ENCODE measurements around the gene GLRX3.
"Not testable (repeated sequence)": the region's sequence is repeated elsewhere in the genome, so short reads cannot be mapped to it uniquely, and the experiment has no call there.

GLRX3 gene

GRCh38 chr10:130201043-130201380, 64.8 kb downstream of the GLRX3 start:
- no peak for TF ChIP-seq ZNF274 (IDR thresholded peaks at IDR 0.05; ENCODE audit: low read depth, low read length)
- no peak for TF ChIP-seq SUZ12 (IDR thresholded peaks at IDR 0.05; ENCODE audit: extremely low read depth, insufficient read depth, insufficient read length)
- TF ChIP-seq YY1 (IDR thresholded peaks at IDR 0.05; ENCODE audit: insufficient read depth, insufficient read length) = no peak
- H3K36me3 ChIP-seq (ENCODE audit: insufficient read depth, insufficient read length, low read length) = peaks cover 5% of the 10 kb centered on the region
- H3K4me3 ChIP-seq (ENCODE audit: insufficient read length, low read depth) = no peak overlapping the region
- DNase-seq (ENCODE audit: low read depth, low spot score) = no peak
- no peak overlapping the region for H3K9ac ChIP-seq (ENCODE audit: insufficient read length, low read depth)
- no peaks in the 10 kb centered on the region for H3K9me3 ChIP-seq (ENCODE audit: insufficient read depth, low read length)
- no peaks in the 10 kb centered on the region for H3K4me1 ChIP-seq (ENCODE audit: insufficient read depth, insufficient read length)
- H3K27me3 ChIP-seq (ENCODE audit: insufficient read depth, insufficient read length) = no peaks in the 10 kb centered on the region

- H3K9ac ChIP-seq (ENCODE audit: insufficient read length, low read depth); DNase-seq (ENCODE audit: low read depth, low spot score); H3K4me3 ChIP-seq (ENCODE audit: insufficient read length, low read depth): not testable (repeated sequence)
Observed at GRCh38 chr10:130202150-130202549, 66.0 kb downstream of the GLRX3 start.

GRCh38 chr10:130202984-130203621, 66.9 kb downstream of the GLRX3 start:
- H3K4me3 ChIP-seq (ENCODE audit: insufficient read length, low read depth) = no peak overlapping the region
- no peak overlapping the region for H3K9ac ChIP-seq (ENCODE audit: insufficient read length, low read depth)
- no peaks in the 10 kb centered on the region for H3K4me1 ChIP-seq (ENCODE audit: insufficient read depth, insufficient read length)
- no peak for TF ChIP-seq SUZ12 (IDR thresholded peaks at IDR 0.05; ENCODE audit: extremely low read depth, insufficient read depth, insufficient read length)
- no peak for TF ChIP-seq ZNF274 (IDR thresholded peaks at IDR 0.05; ENCODE audit: low read depth, low read length)
- TF ChIP-seq YY1 (IDR thresholded peaks at IDR 0.05; ENCODE audit: insufficient read depth, insufficient read length) = no peak
- peaks cover 2% of the 10 kb centered on the region for H3K36me3 ChIP-seq (ENCODE audit: insufficient read depth, insufficient read length, low read length)
- no peak for DNase-seq (ENCODE audit: low read depth, low spot score)
- no peaks in the 10 kb centered on the region for H3K27me3 ChIP-seq (ENCODE audit: insufficient read depth, insufficient read length)
- no peaks in the 10 kb centered on the region for H3K9me3 ChIP-seq (ENCODE audit: insufficient read depth, low read length)

More at GRCh38 chr10:130202150-130202549, 66.0 kb downstream of the GLRX3 start:
- not testable (repeated sequence) for H3K27me3 ChIP-seq (ENCODE audit: insufficient read depth, insufficient read length); H3K36me3 ChIP-seq (ENCODE audit: insufficient read depth, insufficient read length, low read length); H3K4me1 ChIP-seq (ENCODE audit: insufficient read depth, insufficient read length); H3K9me3 ChIP-seq (ENCODE audit: insufficient read depth, low read length)

GRCh38 chr10:130203626-130204025, 67.4 kb downstream of the GLRX3 start:
- no peak overlapping the region for H3K9ac ChIP-seq (ENCODE audit: insufficient read length, low read depth)
- no peak for DNase-seq (ENCODE audit: low read depth, low spot score)

GRCh38 chr10:130206216-130206737, 70.1 kb downstream of the GLRX3 start:
- Histone ChIP-seq H3K9me3 (ENCODE audit: insufficient read depth, low read length) (no peaks in the 10 kb centered on the region), H3K9ac (ENCODE audit: insufficient read length, low read depth) (no peak overlapping the region), H3K36me3 (ENCODE audit: insufficient read depth, insufficient read length, low read length) (no peaks in the 10 kb centered on the region), H3K4me1 (ENCODE audit: insufficient read depth, insufficient read length) (no peaks in the 10 kb centered on the region), H3K27me3 (ENCODE audit: insufficient read depth, insufficient read length) (no peaks in the 10 kb centered on the region), H3K4me3 (ENCODE audit: insufficient read length, low read depth) (no peak overlapping the region)
- TF ChIP-seq YY1 (IDR thresholded peaks at IDR 0.05; ENCODE audit: insufficient read depth, insufficient read length) (no peak), ZNF274 (IDR thresholded peaks at IDR 0.05; ENCODE audit: low read depth, low read length) (no peak), SUZ12 (IDR thresholded peaks at IDR 0.05; ENCODE audit: extremely low read depth, insufficient read depth, insufficient read length) (no peak)
- no peak for DNase-seq (ENCODE audit: low read depth, low spot score)

More at GRCh38 chr10:130203626-130204025, 67.4 kb downstream of the GLRX3 start:
- no peaks in the 10 kb centered on the region for H3K4me1 ChIP-seq (ENCODE audit: insufficient read depth, insufficient read length)
- peaks cover 2% of the 10 kb centered on the region for H3K36me3 ChIP-seq (ENCODE audit: insufficient read depth, insufficient read length, low read length)
- no peak overlapping the region for H3K4me3 ChIP-seq (ENCODE audit: insufficient read length, low read depth)
- TF ChIP-seq YY1 (IDR thresholded peaks at IDR 0.05; ENCODE audit: insufficient read depth, insufficient read length) (no peak), SUZ12 (IDR thresholded peaks at IDR 0.05; ENCODE audit: extremely low read depth, insufficient read depth, insufficient read length) (no peak), ZNF274 (IDR thresholded peaks at IDR 0.05; ENCODE audit: low read depth, low read length) (no peak)
- no peaks in the 10 kb centered on the region for H3K9me3 ChIP-seq (ENCODE audit: insufficient read depth, low read length)
- H3K27me3 ChIP-seq (ENCODE audit: insufficient read depth, insufficient read length) = no peaks in the 10 kb centered on the region

- Histone ChIP-seq H3K9me3 (ENCODE audit: insufficient read depth, low read length) (no peaks in the 10 kb centered on the region), H3K36me3 (ENCODE audit: insufficient read depth, insufficient read length, low read length) (no peaks in the 10 kb centered on the region), H3K4me1 (ENCODE audit: insufficient read depth, insufficient read length) (no peaks in the 10 kb centered on the region), H3K4me3 (ENCODE audit: insufficient read length, low read depth) (no peak overlapping the region), H3K9ac (ENCODE audit: insufficient read length, low read depth) (no peak overlapping the region), H3K27me3 (ENCODE audit: insufficient read depth, insufficient read length) (no peaks in the 10 kb centered on the region)
- no peak for TF ChIP-seq YY1 (IDR thresholded peaks at IDR 0.05; ENCODE audit: insufficient read depth, insufficient read length)
- TF ChIP-seq ZNF274 (IDR thresholded peaks at IDR 0.05; ENCODE audit: low read depth, low read length) = no peak
- no peak for TF ChIP-seq SUZ12 (IDR thresholded peaks at IDR 0.05; ENCODE audit: extremely low read depth, insufficient read depth, insufficient read length)
- DNase-seq (ENCODE audit: low read depth, low spot score) = no peak
Observed at GRCh38 chr10:130207205-130207604, 71.0 kb downstream of the GLRX3 start.

GRCh38 chr10:130208807-130209206, 72.6 kb downstream of the GLRX3 start:
- H3K9me3 ChIP-seq (ENCODE audit: insufficient read depth, low read length) = no peaks in the 10 kb centered on the region
- no peaks in the 10 kb centered on the region for H3K4me1 ChIP-seq (ENCODE audit: insufficient read depth, insufficient read length)
- no peak for DNase-seq (ENCODE audit: low read depth, low spot score)
- no peak overlapping the region for H3K4me3 ChIP-seq (ENCODE audit: insufficient read length, low read depth)
- H3K9ac ChIP-seq (ENCODE audit: insufficient read length, low read depth) = no peak overlapping the region
- no peaks in the 10 kb centered on the region for H3K36me3 ChIP-seq (ENCODE audit: insufficient read depth, insufficient read length, low read length)
- TF ChIP-seq YY1 (IDR thresholded peaks at IDR 0.05; ENCODE audit: insufficient read depth, insufficient read length) = no peak
- TF ChIP-seq SUZ12 (IDR thresholded peaks at IDR 0.05; ENCODE audit: extremely low read depth, insufficient read depth, insufficient read length) = no peak
- no peak for TF ChIP-seq ZNF274 (IDR thresholded peaks at IDR 0.05; ENCODE audit: low read depth, low read length)
- no peaks in the 10 kb centered on the region for H3K27me3 ChIP-seq (ENCODE audit: insufficient read depth, insufficient read length)
